ENCODE results near the gene MT2A.

- no peak for TF ChIP-seq POLR2AphosphoS5 (IDR thresholded peaks at IDR 0.05)
- no peak for TF ChIP-seq CTCF (IDR thresholded peaks at IDR 0.05)
Observed at GRCh38 chr16:56633535-56633934, 25.2 kb downstream of the MT2A start.
